OCI-LY3 (cell line): ENCODE measurements around the gene RSPO3.

Experiments used
- CTCF ChIP-seq: fragments of 200-600, 300-600 bp; sonication (generic); IDR thresholded peaks from 2 replicates; pipeline ENCODE4 v1.5.1; 2014; ENCODE audit warnings: antibody characterized with exemption, low read length, low read depth
- EZH2phosphoT487 ChIP-seq: fragments of 200-600 bp; shearing (Covaris generic); IDR thresholded peaks from 2 replicates; pipeline ENCODE4 v1.6.1; 2018; ENCODE audit warnings: antibody characterized with exemption, mixed run types, low read depth

- TF ChIP-seq CTCF: no peak
- TF ChIP-seq EZH2phosphoT487: no peak
Measured at GRCh38 chr6:127212376-127212775, 93.9 kb downstream of the RSPO3 start.
